Measurements from ENCODE around the gene PPP2R5D.

DNA sequence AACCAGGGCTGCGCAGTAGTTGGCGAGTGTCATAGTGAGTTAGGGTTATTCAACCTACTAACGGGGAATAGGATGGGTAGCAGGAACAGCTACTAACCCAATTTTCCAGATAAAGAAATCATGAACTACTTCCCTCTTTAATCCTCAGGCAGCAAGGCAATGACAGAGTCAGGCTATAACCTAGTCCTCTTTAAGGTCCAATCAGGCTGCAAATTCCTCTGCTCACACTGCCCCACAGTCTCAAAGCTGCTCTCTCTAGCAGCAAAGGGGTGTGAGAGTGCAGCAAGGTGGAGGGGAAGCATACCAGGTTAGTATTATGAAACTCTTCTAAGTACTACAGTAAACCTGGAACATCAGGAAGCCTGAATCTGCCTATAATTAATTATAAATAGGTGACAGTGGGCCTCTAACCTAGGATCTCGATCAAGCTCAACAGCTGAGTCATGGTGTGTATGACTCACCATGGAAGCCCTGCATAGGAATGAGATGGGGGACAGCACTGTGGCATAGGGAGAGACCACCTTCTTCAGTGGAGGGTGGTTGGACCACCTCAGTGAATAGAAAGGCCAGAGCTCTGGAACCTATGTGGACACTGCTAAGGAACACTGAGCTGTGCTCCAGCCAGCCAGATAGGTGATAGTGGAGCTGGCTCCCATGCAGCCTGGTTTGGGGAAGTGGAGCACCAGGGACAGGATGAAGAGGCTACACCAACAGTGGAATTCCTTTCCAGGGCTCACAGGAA lies 13.3 kb upstream of the PPP2R5D start:
- TF ChIP-seq, protein P1, sequence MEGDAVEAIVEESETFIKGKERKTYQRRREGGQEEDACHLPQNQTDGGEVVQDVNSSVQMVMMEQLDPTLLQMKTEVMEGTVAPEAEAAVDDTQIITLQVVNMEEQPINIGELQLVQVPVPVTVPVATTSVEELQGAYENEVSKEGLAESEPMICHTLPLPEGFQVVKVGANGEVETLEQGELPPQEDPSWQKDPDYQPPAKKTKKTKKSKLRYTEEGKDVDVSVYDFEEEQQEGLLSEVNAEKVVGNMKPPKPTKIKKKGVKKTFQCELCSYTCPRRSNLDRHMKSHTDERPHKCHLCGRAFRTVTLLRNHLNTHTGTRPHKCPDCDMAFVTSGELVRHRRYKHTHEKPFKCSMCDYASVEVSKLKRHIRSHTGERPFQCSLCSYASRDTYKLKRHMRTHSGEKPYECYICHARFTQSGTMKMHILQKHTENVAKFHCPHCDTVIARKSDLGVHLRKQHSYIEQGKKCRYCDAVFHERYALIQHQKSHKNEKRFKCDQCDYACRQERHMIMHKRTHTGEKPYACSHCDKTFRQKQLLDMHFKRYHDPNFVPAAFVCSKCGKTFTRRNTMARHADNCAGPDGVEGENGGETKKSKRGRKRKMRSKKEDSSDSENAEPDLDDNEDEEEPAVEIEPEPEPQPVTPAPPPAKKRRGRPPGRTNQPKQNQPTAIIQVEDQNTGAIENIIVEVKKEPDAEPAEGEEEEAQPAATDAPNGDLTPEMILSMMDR (IDR thresholded peaks at IDR 0.05), result no peak
- TF ChIP-seq EP300 (IDR thresholded peaks at IDR 0.05; ENCODE audit: low read depth) (no peak), POLR2A (IDR thresholded peaks at IDR 0.05) (no peak)
